Measurements from ENCODE around the gene PLEKHH2. TPM values are rescaled to one million over a fixed set of nuclear protein-coding genes. Genes with fewer than 3 reads are reported as not detected.
"Not testable (repeated sequence)": the region's sequence is repeated elsewhere in the genome, so short reads cannot be mapped to it uniquely, and the experiment has no call there.

Gene PLEKHH2
- total and polyA plus RNA-seq, 5 donors: 3.2 to 5.9 (median 3.9) TPM

DNA sequence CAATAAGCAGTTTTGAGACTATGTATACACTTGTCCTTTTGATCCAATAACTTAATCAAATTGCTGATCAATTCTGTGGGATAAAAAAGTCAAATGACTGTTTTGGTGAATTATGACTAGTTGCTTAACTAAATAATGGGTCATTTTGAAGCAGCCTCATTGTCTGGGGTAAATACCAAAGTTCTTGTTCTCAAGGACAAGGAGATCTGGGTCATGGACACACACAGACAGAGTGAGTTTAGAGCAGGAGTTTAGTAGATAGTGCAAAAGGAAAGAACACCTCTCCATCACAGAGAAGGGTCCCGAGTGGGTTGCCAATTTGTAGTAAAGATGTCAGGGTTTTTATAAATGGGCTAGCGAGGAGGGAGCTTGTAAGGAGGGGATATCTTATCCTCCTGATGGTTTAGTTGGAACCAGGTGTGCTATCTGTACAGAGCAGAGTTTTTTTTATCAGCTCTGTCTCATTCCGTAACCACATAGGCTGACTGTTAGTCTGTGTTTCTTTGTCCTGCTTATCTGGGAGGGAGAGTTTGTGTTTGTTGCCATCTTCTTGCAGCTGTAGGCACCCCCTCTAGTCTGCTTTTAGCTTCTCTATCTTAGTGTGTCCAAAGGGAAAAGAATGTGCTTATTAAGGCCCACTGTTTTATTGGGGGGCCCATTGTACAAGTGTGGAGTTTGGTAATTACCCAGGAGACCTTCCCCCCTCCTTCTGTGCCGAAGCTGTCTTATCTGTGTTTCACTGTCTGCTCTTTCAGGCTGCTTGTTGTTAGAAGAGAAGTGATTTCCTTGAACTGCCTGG lies 87.9 kb downstream of the PLEKHH2 start:
- Histone ChIP-seq H3K27me3 (ENCODE audit: control insufficient read depth, insufficient read depth) (no peaks in the 10 kb centered on the region), H3K27ac (ENCODE audit: low read length) (no peak overlapping the region), H3K9me3 (ENCODE audit: control insufficient read depth, low read length) (no peaks in the 10 kb centered on the region), H3K4me3 (ENCODE audit: low read length) (no peak overlapping the region), H3K4me1 (ENCODE audit: control insufficient read depth, insufficient read depth, low read length) (no peaks in the 10 kb centered on the region)
- WGBS: 35% methylated on average over 4 of the region's 4 CpGs
- ATAC-seq (peak; percentile 26 to 64), DNase-seq (no peak)
- intact Hi-C loops (cut with DNase I): no loop called here

DNA sequence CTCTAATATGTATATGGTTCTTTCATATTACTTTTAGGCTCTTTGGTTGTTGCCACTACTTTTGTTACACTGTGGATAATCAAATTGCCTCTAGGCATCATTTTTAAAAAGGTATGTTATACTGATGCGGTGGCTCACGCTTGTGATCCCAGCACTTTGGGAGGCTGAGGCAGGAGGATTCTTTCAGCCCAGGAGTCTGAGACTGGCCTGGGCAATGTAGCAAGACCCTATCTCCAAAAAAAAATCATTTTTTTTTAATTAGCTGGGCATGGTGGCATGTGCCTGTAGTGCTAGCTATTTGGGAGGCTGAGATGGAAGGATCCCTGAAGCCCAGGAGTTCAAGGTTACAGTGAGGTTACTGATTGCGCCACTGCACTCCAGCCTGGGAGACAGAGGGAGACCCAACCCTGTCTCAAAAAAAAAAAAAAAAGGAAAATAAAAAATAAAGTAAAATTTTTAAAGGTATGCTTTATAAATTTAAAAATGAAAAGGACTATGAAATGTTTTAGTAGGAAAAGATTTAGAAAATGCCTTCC lies 88.7 kb downstream of the PLEKHH2 start:
- H3K4me3 ChIP-seq (ENCODE audit: low read length): no peak overlapping the region
- DNase-seq (peak in 1 of 3 donors; percentile 29), ATAC-seq (no peak)
- H3K27ac ChIP-seq (ENCODE audit: low read length): no peak overlapping the region
- no peaks in the 10 kb centered on the region for H3K9me3 ChIP-seq (ENCODE audit: control insufficient read depth, low read length)
- no peaks in the 10 kb centered on the region for H3K27me3 ChIP-seq (ENCODE audit: control insufficient read depth, insufficient read depth)
- no peaks in the 10 kb centered on the region for H3K4me1 ChIP-seq (ENCODE audit: control insufficient read depth, insufficient read depth, low read length)
- WGBS: 96% methylated on average over 3 of the region's 3 CpGs
- intact Hi-C loops (cut with DNase I): no loop called here

DNA sequence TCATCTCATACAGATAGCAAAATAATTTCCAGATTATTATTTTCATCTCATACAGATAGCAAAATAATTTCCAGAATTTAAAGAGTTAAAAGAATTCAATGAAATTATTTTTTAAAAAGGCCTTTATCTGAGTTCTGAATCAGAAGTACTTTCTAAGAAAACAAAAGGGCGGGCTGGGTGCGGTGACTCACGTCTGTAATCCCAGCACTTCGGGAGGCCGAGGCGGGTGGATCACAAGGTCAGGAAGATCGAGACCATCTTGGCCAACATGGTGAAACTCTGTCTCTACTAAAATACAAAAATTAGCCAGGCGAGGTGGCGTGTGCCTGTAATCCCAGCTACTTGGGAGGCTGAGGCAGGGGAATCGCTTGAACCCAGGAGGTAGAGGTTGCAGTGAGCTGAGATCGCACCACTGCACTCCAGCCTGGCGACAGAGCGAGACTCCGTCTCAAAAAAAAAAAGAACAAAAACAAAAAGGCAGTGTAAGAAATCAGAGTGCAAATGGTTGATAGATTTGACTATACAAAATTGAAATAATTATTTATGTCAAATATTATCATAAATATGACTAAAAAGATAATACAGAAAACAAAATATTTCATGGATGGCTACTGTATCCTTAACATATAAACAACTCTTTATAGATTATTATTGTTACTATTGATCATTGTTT lies 90.0 kb downstream of the PLEKHH2 start:
- H3K4me3 ChIP-seq (ENCODE audit: low read length); intact Hi-C loops (cut with DNase I); DNase-seq; H3K27me3 ChIP-seq (ENCODE audit: control insufficient read depth, insufficient read depth); ATAC-seq; H3K9me3 ChIP-seq (ENCODE audit: control insufficient read depth, low read length); H3K4me1 ChIP-seq (ENCODE audit: control insufficient read depth, insufficient read depth, low read length); H3K27ac ChIP-seq (ENCODE audit: low read length): not testable (repeated sequence)
- 79% methylated on average over 14 of the region's 14 CpGs for WGBS

DNA sequence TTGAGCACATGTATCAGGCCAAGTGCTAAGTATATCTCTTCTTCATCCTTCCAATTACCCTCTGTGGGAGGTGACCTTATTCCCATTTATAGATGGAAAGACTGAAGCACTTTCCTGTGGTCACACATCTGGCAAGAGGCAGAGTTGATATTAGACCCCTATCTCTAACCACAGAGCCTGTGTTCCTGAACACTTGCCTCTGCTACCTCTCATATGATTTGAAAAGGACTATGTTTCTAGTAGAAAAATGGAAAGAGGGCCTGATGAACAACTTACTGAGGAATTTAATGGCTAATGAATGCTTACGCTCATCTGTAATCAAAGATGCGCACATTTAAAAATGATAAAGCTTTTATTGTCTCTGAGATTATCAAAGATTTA lies 90.6 kb downstream of the PLEKHH2 start:
- Histone ChIP-seq H3K4me3 (ENCODE audit: low read length) (no peak overlapping the region), H3K27ac (ENCODE audit: low read length) (no peak overlapping the region), H3K9me3 (ENCODE audit: control insufficient read depth, low read length) (no peaks in the 10 kb centered on the region), H3K4me1 (ENCODE audit: control insufficient read depth, insufficient read depth, low read length) (no peaks in the 10 kb centered on the region), H3K27me3 (ENCODE audit: control insufficient read depth, insufficient read depth) (no peaks in the 10 kb centered on the region)
- intact Hi-C loops (cut with DNase I): no loop called here
- ATAC-seq (no peak), DNase-seq (no peak)
- WGBS: 98% methylated on average over 2 of the region's 2 CpGs

DNA sequence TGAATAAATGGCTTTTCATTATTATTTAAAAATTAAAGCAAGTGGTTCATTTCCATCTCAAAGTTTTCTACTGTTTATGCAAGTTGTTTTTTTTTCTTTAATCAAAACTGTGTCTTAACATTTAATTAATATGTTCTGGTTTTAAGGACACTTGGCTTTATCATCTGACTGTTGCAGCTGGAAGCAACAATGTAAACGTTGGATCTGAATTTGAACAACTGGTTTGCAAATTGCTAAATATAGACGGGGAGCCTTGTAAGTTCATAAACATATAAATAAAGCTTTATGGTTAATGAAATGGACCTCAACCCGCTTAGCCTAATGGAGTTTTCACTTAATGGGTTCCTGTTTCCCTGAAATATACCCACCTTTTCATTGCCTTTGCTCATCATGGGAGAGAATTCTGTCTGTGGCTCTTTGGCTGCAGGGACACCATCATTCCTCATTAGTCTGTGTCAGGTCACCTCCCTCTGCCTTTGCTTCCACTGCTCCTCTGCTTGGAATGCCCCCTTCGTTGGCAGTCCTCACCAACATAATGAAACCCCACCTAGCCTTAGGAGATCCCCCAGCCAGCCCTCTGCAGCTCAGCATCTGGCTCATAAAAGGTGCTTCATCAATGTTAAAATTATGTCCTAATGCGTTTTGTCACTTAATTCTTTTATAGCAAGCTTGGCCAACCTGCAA lies 92.6 kb downstream of the PLEKHH2 start:
- DNase-seq: no peak
- Histone ChIP-seq H3K4me3 (ENCODE audit: low read length) (no peak overlapping the region), H3K27me3 (ENCODE audit: control insufficient read depth, insufficient read depth) (no peaks in the 10 kb centered on the region), H3K9me3 (ENCODE audit: control insufficient read depth, low read length) (no peaks in the 10 kb centered on the region), H3K27ac (ENCODE audit: low read length) (no peak overlapping the region), H3K4me1 (ENCODE audit: control insufficient read depth, insufficient read depth, low read length) (no peaks in the 10 kb centered on the region)
- ATAC-seq: no peak
- 62% methylated on average over 5 of the region's 5 CpGs for WGBS
- intact Hi-C loops (cut with DNase I): no loop called here

DNA sequence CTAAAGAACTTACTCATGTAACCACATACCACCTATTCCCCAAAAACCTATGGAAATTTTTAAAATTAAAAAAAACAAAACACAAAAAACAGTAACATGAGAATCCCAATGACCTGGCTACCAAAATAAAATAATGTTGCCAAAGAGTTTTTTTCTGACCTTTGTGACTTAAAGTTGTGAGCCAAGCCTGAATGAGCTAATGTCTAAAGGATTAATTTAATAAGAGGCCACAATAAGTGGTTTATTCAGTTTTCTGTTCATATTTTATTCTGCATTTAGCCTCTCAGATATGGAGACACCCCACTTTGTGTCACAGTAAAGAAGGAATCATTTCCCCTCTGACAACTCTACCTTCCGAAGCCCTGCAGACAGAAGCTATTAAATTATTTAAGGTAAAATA lies 94.2 kb downstream of the PLEKHH2 start:
- no peaks in the 10 kb centered on the region for H3K4me1 ChIP-seq (ENCODE audit: control insufficient read depth, insufficient read depth, low read length)
- H3K4me3 ChIP-seq (ENCODE audit: low read length): no peak overlapping the region
- WGBS: 74% methylated on average over 1 of the region's 1 CpG
- intact Hi-C loops (cut with DNase I): no loop called here
- no peak for DNase-seq
- ATAC-seq: no peak
- no peak overlapping the region for H3K27ac ChIP-seq (ENCODE audit: low read length)
- no peaks in the 10 kb centered on the region for H3K9me3 ChIP-seq (ENCODE audit: control insufficient read depth, low read length)
- no peaks in the 10 kb centered on the region for H3K27me3 ChIP-seq (ENCODE audit: control insufficient read depth, insufficient read depth)

DNA sequence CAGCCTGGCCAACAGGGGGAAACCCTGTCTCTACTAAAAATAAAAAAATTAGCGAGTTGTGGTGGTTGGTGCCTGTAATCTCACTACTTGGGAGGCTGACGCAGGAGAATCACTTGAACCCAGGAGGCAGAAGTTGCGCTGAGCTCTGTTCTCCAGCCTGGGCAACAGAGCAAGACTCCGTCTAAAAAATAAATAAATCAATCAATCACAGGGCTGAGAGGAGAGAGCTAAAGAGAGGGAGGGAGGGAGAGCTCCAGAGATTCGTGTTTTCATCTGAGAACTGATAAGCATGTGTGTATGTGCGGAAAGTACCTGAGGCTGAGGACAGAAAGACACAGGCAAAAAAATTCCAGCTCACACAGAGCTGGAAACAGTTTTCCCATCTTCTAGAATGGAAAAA lies 99.6 kb downstream of the PLEKHH2 start:
- Histone ChIP-seq H3K9me3 (ENCODE audit: control insufficient read depth, low read length) (no peaks in the 10 kb centered on the region), H3K27me3 (ENCODE audit: control insufficient read depth, insufficient read depth) (no peaks in the 10 kb centered on the region), H3K27ac (ENCODE audit: low read length) (no peak overlapping the region), H3K4me1 (ENCODE audit: control insufficient read depth, insufficient read depth, low read length) (no peaks in the 10 kb centered on the region), H3K4me3 (ENCODE audit: low read length) (no peak overlapping the region)
- WGBS: 83% methylated on average over 6 of the region's 6 CpGs
- intact Hi-C loops (cut with DNase I): no loop called here
- ATAC-seq (no peak), DNase-seq (no peak)

DNA sequence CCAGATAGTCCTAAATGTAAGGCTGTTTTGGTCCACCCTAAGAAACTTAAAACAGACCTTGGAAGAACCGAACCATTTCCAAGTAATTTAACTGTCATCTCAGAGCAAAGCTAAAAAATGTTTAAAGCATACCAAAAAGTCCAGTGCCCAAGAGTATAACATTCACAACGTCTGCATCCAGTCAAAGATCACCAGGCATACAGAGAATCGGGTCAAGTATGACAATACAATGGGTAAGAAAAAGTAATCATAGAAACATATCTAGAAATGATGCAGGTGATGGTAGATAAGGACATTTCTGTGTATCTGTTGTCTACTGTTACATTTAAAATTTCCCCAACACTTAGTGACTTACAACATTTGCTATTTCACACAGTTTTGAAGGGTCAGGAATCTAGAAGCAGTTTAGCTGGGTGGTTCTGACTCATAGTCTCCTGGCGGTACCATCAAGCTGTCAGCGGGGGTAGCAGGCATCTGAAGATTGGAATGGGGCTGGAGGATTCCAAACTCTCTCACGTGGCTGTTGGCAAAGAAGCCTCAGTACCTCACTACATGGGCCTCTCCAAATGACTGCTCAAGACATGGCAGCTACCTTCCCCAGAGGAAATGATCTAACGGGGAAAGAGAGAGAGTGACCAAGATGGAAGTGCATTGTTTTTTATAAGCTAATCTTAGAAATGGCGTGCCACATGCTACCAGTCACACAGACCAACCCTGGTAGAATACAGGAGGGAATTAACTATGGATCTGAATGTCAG lies 100.2 kb downstream of the PLEKHH2 start:
- intact Hi-C loops (cut with DNase I): no loop called here
- WGBS: 71% methylated on average over 8 of the region's 8 CpGs
- ATAC-seq (peak in 1 of 2 donors; percentile 60), DNase-seq (no peak)
- Histone ChIP-seq H3K9me3 (ENCODE audit: control insufficient read depth, low read length) (no peaks in the 10 kb centered on the region), H3K4me1 (ENCODE audit: control insufficient read depth, insufficient read depth, low read length) (no peaks in the 10 kb centered on the region), H3K27ac (ENCODE audit: low read length) (no peak overlapping the region), H3K27me3 (ENCODE audit: control insufficient read depth, insufficient read depth) (no peaks in the 10 kb centered on the region), H3K4me3 (ENCODE audit: low read length) (no peak overlapping the region)

DNA sequence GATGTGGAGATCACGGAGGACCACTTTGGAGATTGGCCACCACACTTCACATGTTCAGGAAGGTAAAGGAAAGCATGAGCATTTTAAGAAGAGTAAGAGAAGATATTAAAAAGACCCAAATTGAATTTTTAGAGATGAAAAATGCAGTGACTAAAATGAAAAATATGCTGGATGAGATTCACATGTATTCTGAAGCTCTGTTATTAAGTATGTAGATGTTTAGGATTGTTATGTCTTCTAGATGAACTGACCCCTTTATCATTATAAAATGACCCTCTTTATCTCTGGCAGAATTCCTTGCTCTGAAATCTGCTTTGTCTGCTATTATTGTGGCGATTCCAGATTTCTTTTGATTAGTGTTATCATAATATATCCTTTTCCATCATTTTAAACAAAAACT lies 100.8 kb downstream of the PLEKHH2 start:
- H3K27ac ChIP-seq (ENCODE audit: low read length): no peak overlapping the region
- 65% methylated on average over 2 of the region's 2 CpGs for WGBS
- DNase-seq: no peak

DNA sequence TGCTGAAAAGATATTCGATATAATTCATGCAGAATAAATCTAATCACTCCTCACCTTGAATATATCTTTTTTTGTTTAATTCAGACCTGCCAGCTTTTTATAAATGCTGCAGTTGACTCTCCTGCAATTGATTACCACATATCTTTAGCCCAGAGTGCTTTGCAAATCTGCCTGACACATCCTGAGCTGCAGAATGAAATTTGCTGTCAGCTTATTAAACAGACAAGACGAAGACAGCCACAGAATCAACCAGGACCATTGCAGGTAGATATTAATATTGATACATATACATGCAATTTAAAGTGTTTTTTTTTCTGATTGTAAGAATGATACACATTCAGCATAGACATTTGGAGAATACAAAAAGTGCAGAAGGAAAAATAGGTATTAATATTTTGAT lies 101.2 kb downstream of the PLEKHH2 start:
- 82% methylated on average over 2 of the region's 2 CpGs for WGBS
- ATAC-seq: no peak
- intact Hi-C loops (cut with DNase I): no loop called here

More for the DNA sequence above, 100.8 kb downstream of the PLEKHH2 start:
- Histone ChIP-seq H3K27me3 (ENCODE audit: control insufficient read depth, insufficient read depth) (no peaks in the 10 kb centered on the region), H3K4me3 (ENCODE audit: low read length) (no peak overlapping the region), H3K4me1 (ENCODE audit: control insufficient read depth, insufficient read depth, low read length) (no peaks in the 10 kb centered on the region), H3K9me3 (ENCODE audit: control insufficient read depth, low read length) (no peaks in the 10 kb centered on the region)
- no peak for ATAC-seq
- intact Hi-C loops (cut with DNase I): no loop called here

More for the DNA sequence above, 101.2 kb downstream of the PLEKHH2 start:
- Histone ChIP-seq H3K9me3 (ENCODE audit: control insufficient read depth, low read length) (no peaks in the 10 kb centered on the region), H3K4me3 (ENCODE audit: low read length) (no peak overlapping the region), H3K27ac (ENCODE audit: low read length) (no peak overlapping the region), H3K27me3 (ENCODE audit: control insufficient read depth, insufficient read depth) (no peaks in the 10 kb centered on the region), H3K4me1 (ENCODE audit: control insufficient read depth, insufficient read depth, low read length) (no peaks in the 10 kb centered on the region)
- DNase-seq: no peak
